CD4-positive, alpha-beta T cell treated with Interleukin-12 subunit alpha and Interleukin-12 subunit beta, for 1 hour (primary cell): ENCODE data around the gene PPP2R3A.
A peak's percentile ranks its signal among the peaks of the same experiment; 100 is the strongest.
"Not testable (repeated sequence)": the region's sequence is repeated elsewhere in the genome, so short reads cannot be mapped to it uniquely, and the experiment has no call there.

Experiments
- DNase-seq: peaks from one replicate; pipeline ENCODE4 v3.0.0-alpha.2; 2020

PPP2R3A gene

GRCh38 chr3:136161516-136161915, 196.0 kb downstream of the PPP2R3A start:
- no peak for DNase-seq

- no peak for DNase-seq
Observed at GRCh38 chr3:136162322-136162721, 196.8 kb downstream of the PPP2R3A start.

- DNase-seq: not testable (repeated sequence)
Observed at GRCh38 chr3:136163607-136164006, 198.1 kb downstream of the PPP2R3A start.

GRCh38 chr3:136166507-136166906, 201.0 kb downstream of the PPP2R3A start:
- no peak for DNase-seq

GRCh38 chr3:136168236-136168635, 202.7 kb downstream of the PPP2R3A start:
- not testable (repeated sequence) for DNase-seq

- DNase-seq: no peak
Observed at GRCh38 chr3:136171097-136171542, 205.6 kb downstream of the PPP2R3A start.

- no peak for DNase-seq
Observed at GRCh38 chr3:136173939-136174490, 208.5 kb downstream of the PPP2R3A start.

GRCh38 chr3:136177876-136178275, 212.3 kb downstream of the PPP2R3A start:
- no peak for DNase-seq

- DNase-seq: no peak
Observed at GRCh38 chr3:136181741-136182140, 216.2 kb downstream of the PPP2R3A start.

GRCh38 chr3:136184703-136185102, 219.2 kb downstream of the PPP2R3A start:
- no peak for DNase-seq

GRCh38 chr3:136186344-136186743, 220.8 kb downstream of the PPP2R3A start:
- DNase-seq: peak; percentile 29

- DNase-seq: no peak
Observed at GRCh38 chr3:136186846-136187245, 221.3 kb downstream of the PPP2R3A start.

- DNase-seq: no peak
Observed at GRCh38 chr3:136187868-136188267, 222.3 kb downstream of the PPP2R3A start.

- DNase-seq: no peak
Observed at GRCh38 chr3:136189043-136189442, 223.5 kb downstream of the PPP2R3A start.

GRCh38 chr3:136189859-136190617, 224.5 kb downstream of the PPP2R3A start:
- DNase-seq: no peak

GRCh38 chr3:136192195-136192594, 226.7 kb downstream of the PPP2R3A start:
- DNase-seq: not testable (repeated sequence)

GRCh38 chr3:136192831-136193230, 227.3 kb downstream of the PPP2R3A start:
- DNase-seq: no peak

GRCh38 chr3:136193278-136194054, 227.9 kb downstream of the PPP2R3A start:
- peak; percentile 21 for DNase-seq

GRCh38 chr3:136194409-136195257, 229.1 kb downstream of the PPP2R3A start:
- DNase-seq: peak; percentile 71

- DNase-seq: peak; percentile 89
Observed at GRCh38 chr3:136195258-136196063, 229.9 kb downstream of the PPP2R3A start.

- DNase-seq: no peak
Observed at GRCh38 chr3:136196064-136196400, 230.5 kb downstream of the PPP2R3A start, which contains the start of gene MSL2. MSL2 (minus strand) TSS chr3:136196335; CDS start chr3:136195113, 1,222 bp downstream.
